B cell (primary cell): ENCODE measurements around the gene DACT2.

ENCODE experiments used
- CTCF ChIP-seq: fragments of 200-600 bp; IDR thresholded peaks from one replicate; pipeline ENCODE4 v1.8.0; 2022; ENCODE audit warnings: antibody characterized with exemption, mild to moderate bottlenecking
- EZH2 ChIP-seq: IDR thresholded peaks from 2 replicates; pipeline ENCODE4 v1.6.1; 2012; ENCODE audit warnings: borderline replicate concordance, low read depth, mild to moderate bottlenecking, moderate library complexity, low read length; ENCODE audit not compliant: insufficient read depth, poor library complexity, severe bottlenecking

GRCh38 chr6:168345896-168346754, 26.5 kb upstream of the DACT2 start:
- TF ChIP-seq CTCF (no peak), EZH2 (no peak)
